Measurements from ENCODE around the gene GLTPD2. TPM values are rescaled to one million over a fixed set of nuclear protein-coding genes. Genes with fewer than 3 reads are reported as not detected.

Gene GLTPD2
- total RNA-seq, 1 experiment from 2014 or later, result not detected

DNA sequence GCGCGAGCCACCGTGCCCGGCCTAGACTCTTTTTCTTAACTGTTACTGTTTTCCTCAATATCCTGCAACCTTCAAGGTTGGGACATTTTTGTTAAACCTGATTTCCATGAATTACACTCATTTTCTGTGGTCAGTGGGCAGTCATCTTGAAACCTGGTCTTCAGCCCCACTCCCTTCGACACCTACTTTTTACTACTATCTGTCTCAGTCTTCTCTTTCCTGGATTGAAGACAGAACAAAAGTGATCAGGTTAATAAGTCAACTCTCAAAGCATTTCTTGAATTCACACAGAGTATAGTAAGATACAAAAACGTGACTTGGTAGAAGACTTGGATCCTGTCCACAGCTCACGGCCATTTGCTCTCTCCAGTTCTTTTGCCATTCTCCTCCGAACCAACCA, 50.5 kb downstream of the GLTPD2 start:
- Histone ChIP-seq H3K4me1 (ENCODE audit: control insufficient read depth in 1 of 2, insufficient read depth in 2 of 2, low read length in 2 of 2) (peaks cover 16 to 25% of the 10 kb centered on the region in 2 experiments), H3K27ac (ENCODE audit: low read depth, low read length) (no peak overlapping the region), H4K20me1 (ENCODE audit: insufficient read depth) (no peaks in the 10 kb centered on the region; the same call in 1 of the 2 replicates), H3K9ac (ENCODE audit: low read length) (no peak overlapping the region), H3K4me3 (replicated peaks in 1 of 2; ENCODE audit: low read depth in 1 of 2, low read length in 2 of 2) (no peak overlapping the region), H3K4me2 (ENCODE audit: low read length) (no peak overlapping the region), H3K36me3 (ENCODE audit: control insufficient read depth in 1 of 2, insufficient read depth in 2 of 2, low read length in 2 of 2) (peaks cover 3 to 18% of the 10 kb centered on the region in 2 experiments; a peak in 1 of 4 replicates), H2AFZ (ENCODE audit: low read depth, low read length, poor library complexity, severe bottlenecking) (no peak overlapping the region), H3K9me2 (ENCODE audit: insufficient read depth) (no peaks in the 10 kb centered on the region), H3K79me2 (ENCODE audit: insufficient read depth, low read length) (peaks cover 94% of the 10 kb centered on the region), H3K27me3 (ENCODE audit: insufficient read depth, low read length) (no peaks in the 10 kb centered on the region), H3K9me3 (ENCODE audit: control insufficient read depth in 1 of 2, insufficient read depth in 1 of 2, low read depth in 1 of 2, low read length in 2 of 2) (no peaks in the 10 kb centered on the region)
- no peak for ATAC-seq
- ChIA-PET CTCF (no interaction called here), POLR2A (no interaction called here), RAD21 (ENCODE audit: low non-redundant PET in 1 of 2, low total read pairs in 2 of 2, uncharacterized antibody in 2 of 2, unreplicated experiment in 2 of 2) (no interaction called here)
- no peak for TF ChIP-seq ELF1 (IDR thresholded peaks at IDR 0.05; ENCODE audit: borderline replicate concordance, low read depth)
- no peak for TF ChIP-seq TCF7L2 (IDR thresholded peaks at IDR 0.05; ENCODE audit: borderline replicate concordance, extremely low read depth, insufficient read depth, insufficient read length)
- TF ChIP-seq SRF (IDR thresholded peaks at IDR 0.05; ENCODE audit: low read depth), result no peak
- no peak for TF ChIP-seq SIN3A (IDR thresholded peaks at IDR 0.05; ENCODE audit: low read depth)
- TF ChIP-seq CBX3 (IDR thresholded peaks at IDR 0.05; ENCODE audit: low read depth), result no peak
- no peak for TF ChIP-seq FOSL1 (IDR thresholded peaks at IDR 0.05; ENCODE audit: low read depth)
- no peak for TF ChIP-seq ZNF274 (IDR thresholded peaks at IDR 0.05; ENCODE audit: low read depth, low read length)
- TF ChIP-seq EGR1 (IDR thresholded peaks at IDR 0.05; ENCODE audit: low read depth), result no peak
- TF ChIP-seq EZH2phosphoT487 (IDR thresholded peaks at IDR 0.05; ENCODE audit: borderline replicate concordance), result no peak
- TF ChIP-seq JUND (IDR thresholded peaks at IDR 0.05), result no peak
- TF ChIP-seq, protein P1, sequence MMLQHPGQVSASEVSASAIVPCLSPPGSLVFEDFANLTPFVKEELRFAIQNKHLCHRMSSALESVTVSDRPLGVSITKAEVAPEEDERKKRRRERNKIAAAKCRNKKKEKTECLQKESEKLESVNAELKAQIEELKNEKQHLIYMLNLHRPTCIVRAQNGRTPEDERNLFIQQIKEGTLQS (IDR thresholded peaks at IDR 0.05), result no peak
- no peak for TF ChIP-seq POLR2AphosphoS5 (IDR thresholded peaks at IDR 0.05; ENCODE audit: low read depth, low read length)
- TF ChIP-seq POLR2A (IDR thresholded peaks at IDR 0.05; ENCODE audit: borderline replicate concordance, extremely low read depth, insufficient read depth, insufficient read length), result no peak
- no peak for TF ChIP-seq EZH2 (IDR thresholded peaks at IDR 0.05)
- TF ChIP-seq, protein P2, sequence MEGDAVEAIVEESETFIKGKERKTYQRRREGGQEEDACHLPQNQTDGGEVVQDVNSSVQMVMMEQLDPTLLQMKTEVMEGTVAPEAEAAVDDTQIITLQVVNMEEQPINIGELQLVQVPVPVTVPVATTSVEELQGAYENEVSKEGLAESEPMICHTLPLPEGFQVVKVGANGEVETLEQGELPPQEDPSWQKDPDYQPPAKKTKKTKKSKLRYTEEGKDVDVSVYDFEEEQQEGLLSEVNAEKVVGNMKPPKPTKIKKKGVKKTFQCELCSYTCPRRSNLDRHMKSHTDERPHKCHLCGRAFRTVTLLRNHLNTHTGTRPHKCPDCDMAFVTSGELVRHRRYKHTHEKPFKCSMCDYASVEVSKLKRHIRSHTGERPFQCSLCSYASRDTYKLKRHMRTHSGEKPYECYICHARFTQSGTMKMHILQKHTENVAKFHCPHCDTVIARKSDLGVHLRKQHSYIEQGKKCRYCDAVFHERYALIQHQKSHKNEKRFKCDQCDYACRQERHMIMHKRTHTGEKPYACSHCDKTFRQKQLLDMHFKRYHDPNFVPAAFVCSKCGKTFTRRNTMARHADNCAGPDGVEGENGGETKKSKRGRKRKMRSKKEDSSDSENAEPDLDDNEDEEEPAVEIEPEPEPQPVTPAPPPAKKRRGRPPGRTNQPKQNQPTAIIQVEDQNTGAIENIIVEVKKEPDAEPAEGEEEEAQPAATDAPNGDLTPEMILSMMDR (IDR thresholded peaks at IDR 0.05 in 2 of 3, conservative IDR thresholded peaks at IDR 0.05 in 1 of 3; ENCODE audit: borderline replicate concordance in 1 of 3, insufficient read depth in 1 of 3, low read depth in 2 of 3, low read length in 2 of 3), result no peak
- TF ChIP-seq, protein P3, sequence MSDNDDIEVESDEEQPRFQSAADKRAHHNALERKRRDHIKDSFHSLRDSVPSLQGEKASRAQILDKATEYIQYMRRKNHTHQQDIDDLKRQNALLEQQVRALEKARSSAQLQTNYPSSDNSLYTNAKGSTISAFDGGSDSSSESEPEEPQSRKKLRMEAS (IDR thresholded peaks at IDR 0.05), result no peak
- no peak for DNase-seq (ENCODE audit: low read depth, low spot score)
- no TSS peak for BruUV-seq (replicated peaks)
- intact Hi-C loops (cut with micrococcal nuclease), result loop anchor here (10.0 kb wide), 1 partner anchor 46 kb away; no protein-coding TSS in a partner anchor

Other genes with a start within 250 kb of the GLTPD2 start
- 130 TPM for gene MYBBP1A, start 233.6 kb upstream of the GLTPD2 start, total RNA-seq (2021; ENCODE audit: unreplicated experiment)
- 0.10 TPM for gene GGT6, start 228.4 kb upstream of the GLTPD2 start, total RNA-seq (2021; ENCODE audit: unreplicated experiment)
- gene SMTNL2, start 204.4 kb upstream of the GLTPD2 start, total RNA-seq (2021; ENCODE audit: unreplicated experiment), result 2.3 TPM
- gene ALOX15, start 147.3 kb upstream of the GLTPD2 start, total RNA-seq (2021; ENCODE audit: unreplicated experiment), result 0.57 TPM
- 93.4 TPM for gene PELP1, start 84.8 kb upstream of the GLTPD2 start, total RNA-seq (2021; ENCODE audit: unreplicated experiment)
- gene ARRB2, start 78.3 kb upstream of the GLTPD2 start, total RNA-seq (2021; ENCODE audit: unreplicated experiment), result 70.8 TPM
- gene MED11, start 57.5 kb upstream of the GLTPD2 start, total RNA-seq (2021; ENCODE audit: unreplicated experiment), result 13.7 TPM
- 2.8 TPM for gene ZMYND15, start 49.1 kb upstream of the GLTPD2 start, total RNA-seq (2021; ENCODE audit: unreplicated experiment)
- 44.8 TPM for gene CXCL16, start 49.0 kb upstream of the GLTPD2 start, total RNA-seq (2021; ENCODE audit: unreplicated experiment)
- gene TM4SF5, start 17.1 kb upstream of the GLTPD2 start, total RNA-seq (2021; ENCODE audit: unreplicated experiment), result not detected
- gene VMO1, start 2.6 kb upstream of the GLTPD2 start, total RNA-seq (2021; ENCODE audit: unreplicated experiment), result 0.76 TPM
- 221 TPM for gene PSMB6, start 7.2 kb downstream of the GLTPD2 start, total RNA-seq (2021; ENCODE audit: unreplicated experiment)
- 47.7 TPM for gene PLD2, start 18.2 kb downstream of the GLTPD2 start, total RNA-seq (2021; ENCODE audit: unreplicated experiment)
- 85.2 TPM for gene MINK1, start 44.4 kb downstream of the GLTPD2 start, total RNA-seq (2021; ENCODE audit: unreplicated experiment)
- 1.7 TPM for gene C17orf107, start 110.6 kb downstream of the GLTPD2 start, total RNA-seq (2021; ENCODE audit: unreplicated experiment)
- 0.30 TPM for gene CHRNE, start 114.1 kb downstream of the GLTPD2 start, total RNA-seq (2021; ENCODE audit: unreplicated experiment)
- not detected for gene GP1BA, start 143.3 kb downstream of the GLTPD2 start, total RNA-seq (2021; ENCODE audit: unreplicated experiment)
- 75.1 TPM for gene SLC25A11, start 151.1 kb downstream of the GLTPD2 start, total RNA-seq (2021; ENCODE audit: unreplicated experiment)
- gene RNF167, start 151.3 kb downstream of the GLTPD2 start, total RNA-seq (2021; ENCODE audit: unreplicated experiment), result 105 TPM
- 1,213 TPM for gene PFN1, start 159.6 kb downstream of the GLTPD2 start, total RNA-seq (2021; ENCODE audit: unreplicated experiment)
- gene ENO3, start 162.2 kb downstream of the GLTPD2 start, total RNA-seq (2021; ENCODE audit: unreplicated experiment), result 24.6 TPM
- gene SPAG7, start 178.9 kb downstream of the GLTPD2 start, total RNA-seq (2021; ENCODE audit: unreplicated experiment), result 49.9 TPM
- gene CAMTA2, start 198.7 kb downstream of the GLTPD2 start, total RNA-seq (2021; ENCODE audit: unreplicated experiment), result 37.8 TPM
- gene INCA1, start 208.6 kb downstream of the GLTPD2 start, total RNA-seq (2021; ENCODE audit: unreplicated experiment), result 0.74 TPM
- gene KIF1C, start 209.0 kb downstream of the GLTPD2 start, total RNA-seq (2021; ENCODE audit: unreplicated experiment), result 121 TPM
- not detected for gene SLC52A1, start 246.5 kb downstream of the GLTPD2 start, total RNA-seq (2021; ENCODE audit: unreplicated experiment)

Measured in HCT116 (cell line).